Endothelial cell of umbilical vein (primary cell): ENCODE results near the gene CDK6. TPM values are rescaled to one million over a fixed set of nuclear protein-coding genes. Genes with fewer than 3 reads are reported as not detected.

Experiments used
- BruUV-seq: library from RNA; stranded (reverse); fragments of 400-500 nt; replicated peaks from 2 replicates; lab custom pipeline; 2021; lab: Mats Ljungman, UMichigan
- CTCF ChIA-PET: fragments of 300-600, 350-600 bp; sonication (Branson Sonifier 250); formaldehyde crosslinking; loops from one replicate; lab custom pipeline; 2021; ENCODE audit warnings: antibody characterized with exemption, inconsistent platforms; lab: Charles Lee
- POLR2A ChIA-PET: fragments of 300-600, 350-600 bp; sonication (Branson Sonifier 250); formaldehyde crosslinking; loops from one replicate; lab custom pipeline; 2021; ENCODE audit warnings: antibody characterized with exemption, inconsistent platforms; lab: Charles Lee
- DNase-seq: peaks from one replicate; pipeline ENCODE4 v3.0.0-alpha.2; 2011; ENCODE audit warnings: low read depth, low spot score
- FAIRE-seq: peaks from 2 replicates; lab custom pipeline; 2011; peaks lifted over from hg19 to GRCh38; lab: Jason Lieb, UNC
- H2AFZ ChIP-seq: 2 replicates; pipeline ENCODE4 v1.6.0; 2012; ENCODE audit warnings: low read depth, low read length, control low read depth, inconsistent platforms
- H3K27ac ChIP-seq: 2 replicates; pipeline ENCODE4 v1.5.1; 2011; ENCODE audit warnings: low read depth, mild to moderate bottlenecking, control low read depth, low read length, moderate library complexity; ENCODE audit not compliant: insufficient read depth
- H3K27me3 ChIP-seq, 2 experiments: 2 replicates each; pipeline versions ENCODE4 v1.6.0 to v1.6.1; 2011; ENCODE audit warnings: low read length in 2 of 2, mixed read lengths in 1 of 2; ENCODE audit not compliant: control insufficient read depth in 2 of 2, insufficient read depth in 2 of 2
- H3K36me3 ChIP-seq, 2 experiments: 2 replicates in 1 of 2; 3 replicates in 1 of 2; pipeline ENCODE4 v1.5.1; 2011; ENCODE audit warnings: low read length in 2 of 2, mild to moderate bottlenecking in 1 of 2, moderate library complexity in 1 of 2; ENCODE audit not compliant: control insufficient read depth in 2 of 2, insufficient read depth in 2 of 2; ENCODE audit errors: extremely low read depth in 1 of 2
- H3K4me1 ChIP-seq: 3 replicates; pipeline ENCODE4 v1.5.1; 2011; ENCODE audit warnings: mild to moderate bottlenecking, low read length; ENCODE audit not compliant: control insufficient read depth, insufficient read depth; ENCODE audit errors: extremely low read depth
- H3K4me2 ChIP-seq: 2 replicates; pipeline ENCODE4 v1.6.1; 2011; ENCODE audit warnings: low read length, control low read depth, mixed read lengths; ENCODE audit not compliant: insufficient read depth
- H3K4me3 ChIP-seq, 3 experiments: fragments of 200-600 bp in 1 of 3; sonication (generic), shearing (Covaris generic) in 1 of 3; replicated peaks in 1 of 3; 2 replicates each; pipeline ENCODE4 v1.5.1; 2011 to 2016; ENCODE audit warnings: control low read depth in 3 of 3, low read length in 3 of 3, mild to moderate bottlenecking in 2 of 3, inconsistent platforms in 1 of 3, low read depth in 1 of 3, moderate library complexity in 1 of 3; ENCODE audit not compliant: insufficient read depth in 1 of 3
- H3K79me2 ChIP-seq: 2 replicates; pipeline ENCODE4 v1.6.0; 2012; ENCODE audit warnings: low read length, inconsistent platforms; ENCODE audit not compliant: control insufficient read depth, insufficient read depth
- H3K9ac ChIP-seq: replicated peaks from 2 replicates; pipeline ENCODE3; 2011; ENCODE audit warnings: low read length, control low read depth; ENCODE audit not compliant: insufficient read depth; ENCODE audit errors: extremely low read depth
- H3K9me1 ChIP-seq: replicated peaks from 3 replicates; pipeline ENCODE4 v1.6.0; 2011; ENCODE audit warnings: mild to moderate bottlenecking, low read length; ENCODE audit not compliant: control insufficient read depth, insufficient read depth; ENCODE audit errors: extremely low read depth
- H3K9me3 ChIP-seq: replicated peaks from 2 replicates; pipeline ENCODE4 v1.5.1; 2012; ENCODE audit warnings: low read length, inconsistent platforms; ENCODE audit not compliant: control insufficient read depth, insufficient read depth
- H4K20me1 ChIP-seq: replicated peaks from 2 replicates; pipeline ENCODE3; 2011; ENCODE audit warnings: mild to moderate bottlenecking, low read length; ENCODE audit not compliant: control insufficient read depth, insufficient read depth; ENCODE audit errors: extremely low read depth
- CTCF ChIP-seq, 2 donors: IDR thresholded peaks; 1 replicate in 1 of 2; 2 replicates in 1 of 2; pipeline ENCODE4 v1.5.1; 2011; ENCODE audit warnings: low read length in 2 of 2, mild to moderate bottlenecking in 2 of 2, moderate library complexity in 2 of 2, control low read depth in 1 of 2, inconsistent platforms in 1 of 2, low read depth in 1 of 2; ENCODE audit not compliant: insufficient read depth in 1 of 2; ENCODE audit errors: extremely low read depth in 1 of 2
- EZH2 ChIP-seq: IDR thresholded peaks from 2 replicates; pipeline ENCODE4 v1.6.1; 2012; ENCODE audit warnings: borderline replicate concordance, low read depth, mild to moderate bottlenecking, moderate library complexity, low read length, inconsistent platforms; ENCODE audit not compliant: severe bottlenecking
- FOS ChIP-seq: IDR thresholded peaks from 2 replicates; pipeline ENCODE4 v1.6.1; 2011; ENCODE audit warnings: mild to moderate bottlenecking, low read length, moderate library complexity, borderline replicate concordance; ENCODE audit not compliant: insufficient read depth
- GATA2 ChIP-seq: IDR thresholded peaks from 2 replicates; pipeline ENCODE4 v1.7.0; 2011; ENCODE audit warnings: low read depth, mild to moderate bottlenecking, moderate library complexity, mixed read lengths, low read length; ENCODE audit not compliant: insufficient read length, insufficient read depth
- JUN ChIP-seq: IDR thresholded peaks from 2 replicates; pipeline ENCODE4 v1.6.1; 2011; ENCODE audit warnings: borderline replicate concordance, low read depth; ENCODE audit not compliant: insufficient read length, insufficient read depth
- MAX ChIP-seq: IDR thresholded peaks from 2 replicates; pipeline ENCODE4 v1.6.1; 2011; ENCODE audit not compliant: insufficient read depth, insufficient read length
- MYC ChIP-seq: IDR thresholded peaks from one replicate; pipeline ENCODE4 v1.6.1; 2011; ENCODE audit warnings: mild to moderate bottlenecking, low read depth, low read length
- POLR2A ChIP-seq: IDR thresholded peaks from 2 replicates; pipeline ENCODE4 v1.6.1; 2012; ENCODE audit warnings: low read depth, mild to moderate bottlenecking, control low read depth, low read length
- POLR2AphosphoS5 ChIP-seq: IDR thresholded peaks from 2 replicates; pipeline ENCODE4 v1.6.1; 2012; ENCODE audit warnings: low read depth, mild to moderate bottlenecking, control low read depth, low read length, moderate library complexity; ENCODE audit not compliant: insufficient read depth
- dilution Hi-C: fragments of 300-500 bp; cut with MboI; formaldehyde crosslinking; loops from one replicate; pipeline ENCODE4 v1.15.0; 2019; ENCODE audit warnings: low sequenced_read_pairs; ENCODE audit not compliant: extremely low pct_ligation_motif_present
- intact Hi-C: fragments of 100-400 bp; cut with micrococcal nuclease; formaldehyde crosslinking; loops from one replicate; pipeline ENCODE4 v1.10.0; 2022
- polyA plus RNA-seq, 4 experiments: library from polyadenylated mRNA; depleted of rRNA in 3 of 4; stranded (reverse) in 3 of 4; unstranded in 1 of 4; fragments of >200 nt; gene quantifications; 2 replicates each; pipeline versions ENCODE4 v1.2.1 to v1.2.3, GENCODE V29; 2011 to 2012; ENCODE audit warnings: missing spikeins in 1 of 4
- total RNA-seq: library from RNA; stranded (reverse); gene quantifications from 2 replicates; pipeline ENCODE4 v1.2.3, GENCODE V29; 2021

CDK6 gene
- total and polyA plus RNA-seq, 2 donors (not counting 3 experiments of a cell fraction or from before 2014, with no cell fraction given): 6.0 to 28.2 TPM

GRCh38 chr7:92667816-92668535 lies 168.4 kb downstream of the CDK6 start:
- TF ChIP-seq GATA2: no peak
- no peak for TF ChIP-seq MAX
- TF ChIP-seq JUN: no peak
- no peak for TF ChIP-seq POLR2A
- TF ChIP-seq MYC: no peak
- TF ChIP-seq POLR2AphosphoS5: no peak
- no peak for TF ChIP-seq EZH2
- no peak for TF ChIP-seq CTCF (IDR thresholded peaks at IDR 0.05; ENCODE audit: extremely low read depth in 1 of 2, insufficient read depth in 1 of 2, low read depth in 1 of 2, low read length in 2 of 2)
- TF ChIP-seq FOS: no peak
- DNase-seq: no peak
- BruUV-seq: no TSS peak
- Histone ChIP-seq H3K9me3 (no peaks in the 10 kb centered on the region), H3K9me1 (no peaks in the 10 kb centered on the region), H3K79me2 (no peaks in the 10 kb centered on the region), H2AFZ (no peak overlapping the region), H3K27ac (no peak overlapping the region), H3K4me1 (no peaks in the 10 kb centered on the region), H3K27me3 (no peaks in the 10 kb centered on the region), H4K20me1 (no peaks in the 10 kb centered on the region), H3K4me2 (no peak overlapping the region), H3K4me3 (no peak overlapping the region), H3K36me3 (no peaks in the 10 kb centered on the region), H3K9ac (no peak overlapping the region)
- POLR2A ChIA-PET: no interaction called here
- intact Hi-C loops (no loop called here), dilution Hi-C loops (no loop called here)
- FAIRE-seq: no peak
- CTCF ChIA-PET: no interaction called here
